Coronary artery (tissue), 2 donors: ENCODE data around the gene CBFA2T2.
A peak's percentile ranks its signal among the peaks of the same experiment; 100 is the strongest.
"Not testable (repeated sequence)": the region's sequence is repeated elsewhere in the genome, so short reads cannot be mapped to it uniquely, and the experiment has no call there.

Experiments used
- DNase-seq: peaks from one replicate; pipeline ENCODE4 v3.0.0-alpha.2; 2017; ENCODE audit warnings: low spot score
- H3K27ac ChIP-seq, 2 donors: fragments of 200-600 bp; sonication (generic); one replicate each; pipeline ENCODE4 v1.5.1; 2016 to 2019
- H3K4me3 ChIP-seq: fragments of 200-600 bp; sonication (generic); 2 replicates; pipeline ENCODE4 v1.5.1; 2016; ENCODE audit warnings: mild to moderate bottlenecking, moderate library complexity
- TF ChIP-seq, protein P1 (sequence below): fragments of 200-600 bp; sonication (generic); IDR thresholded peaks from one replicate; pipeline ENCODE4 v1.5.1; 2019; ENCODE audit warnings: antibody characterized with exemption

CBFA2T2 gene

DNA sequence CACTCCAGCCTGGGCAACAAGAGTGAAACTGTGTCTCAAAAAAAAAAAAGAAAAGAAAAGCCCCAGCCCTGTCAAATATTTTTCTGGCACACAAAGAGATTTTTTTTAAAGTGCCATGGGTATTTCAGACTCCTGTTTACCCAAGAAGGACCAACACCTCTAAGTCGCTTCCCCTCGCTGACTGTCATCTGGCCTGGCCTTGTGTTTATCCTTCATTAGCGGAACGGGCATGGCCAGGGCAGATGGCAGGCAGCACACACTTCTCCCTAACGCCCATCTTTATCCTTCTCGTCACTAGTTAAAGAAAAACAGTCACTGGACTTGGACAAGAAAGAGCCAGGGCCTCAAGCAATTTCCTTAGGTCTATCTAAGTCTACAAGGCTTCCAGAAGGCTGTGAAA is 7.3 kb upstream of the CBFA2T2 start:
- TF ChIP-seq, protein P1, sequence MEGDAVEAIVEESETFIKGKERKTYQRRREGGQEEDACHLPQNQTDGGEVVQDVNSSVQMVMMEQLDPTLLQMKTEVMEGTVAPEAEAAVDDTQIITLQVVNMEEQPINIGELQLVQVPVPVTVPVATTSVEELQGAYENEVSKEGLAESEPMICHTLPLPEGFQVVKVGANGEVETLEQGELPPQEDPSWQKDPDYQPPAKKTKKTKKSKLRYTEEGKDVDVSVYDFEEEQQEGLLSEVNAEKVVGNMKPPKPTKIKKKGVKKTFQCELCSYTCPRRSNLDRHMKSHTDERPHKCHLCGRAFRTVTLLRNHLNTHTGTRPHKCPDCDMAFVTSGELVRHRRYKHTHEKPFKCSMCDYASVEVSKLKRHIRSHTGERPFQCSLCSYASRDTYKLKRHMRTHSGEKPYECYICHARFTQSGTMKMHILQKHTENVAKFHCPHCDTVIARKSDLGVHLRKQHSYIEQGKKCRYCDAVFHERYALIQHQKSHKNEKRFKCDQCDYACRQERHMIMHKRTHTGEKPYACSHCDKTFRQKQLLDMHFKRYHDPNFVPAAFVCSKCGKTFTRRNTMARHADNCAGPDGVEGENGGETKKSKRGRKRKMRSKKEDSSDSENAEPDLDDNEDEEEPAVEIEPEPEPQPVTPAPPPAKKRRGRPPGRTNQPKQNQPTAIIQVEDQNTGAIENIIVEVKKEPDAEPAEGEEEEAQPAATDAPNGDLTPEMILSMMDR: no peak
- DNase-seq: no peak
- H3K27ac ChIP-seq: no peak overlapping the region
- no peak overlapping the region for H3K4me3 ChIP-seq

DNA sequence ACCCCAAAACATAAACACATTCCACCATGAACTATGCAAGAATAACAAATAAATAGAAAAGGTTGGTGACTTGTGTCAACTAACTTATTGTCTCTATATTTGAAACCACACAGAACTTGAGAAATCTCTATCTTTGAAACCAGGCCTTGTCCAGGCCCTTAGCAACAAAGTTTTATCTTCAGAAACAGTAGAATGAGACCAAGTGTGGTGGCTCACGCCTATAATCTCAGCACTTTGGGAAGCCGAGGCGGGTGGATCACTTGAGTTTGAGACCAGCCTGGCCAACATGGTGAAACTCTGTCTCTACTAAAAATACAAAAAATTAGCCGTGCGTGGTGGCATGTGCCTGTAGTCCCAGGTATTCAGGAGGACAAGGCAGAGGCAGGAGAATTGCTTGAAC is 6.7 kb upstream of the CBFA2T2 start:
- H3K27ac ChIP-seq, H3K4me3 ChIP-seq, DNase-seq: not testable (repeated sequence)

DNA sequence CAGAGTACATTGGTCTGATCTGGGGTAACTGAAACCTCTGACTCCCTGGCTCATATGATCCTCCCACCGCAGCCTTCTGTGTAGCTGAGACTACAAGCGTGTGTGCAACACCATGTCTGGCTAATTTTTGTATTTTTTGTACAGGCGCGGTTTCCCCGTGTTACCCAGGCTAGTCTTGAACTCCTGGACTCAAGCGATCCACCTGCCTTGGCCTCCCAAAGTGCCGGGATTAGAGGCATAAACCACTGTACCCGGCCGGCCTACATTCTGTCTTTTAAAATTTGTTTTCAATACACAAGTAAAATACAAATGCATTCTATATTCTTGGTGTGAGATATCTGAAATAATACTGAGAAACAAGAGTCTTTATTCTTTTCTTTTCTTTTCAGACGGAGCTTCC is 1.7 kb upstream of the CBFA2T2 start:
- no peak overlapping the region for H3K27ac ChIP-seq
- TF ChIP-seq, protein P1: no peak
- DNase-seq: no peak
- H3K4me3 ChIP-seq: no peak overlapping the region

DNA sequence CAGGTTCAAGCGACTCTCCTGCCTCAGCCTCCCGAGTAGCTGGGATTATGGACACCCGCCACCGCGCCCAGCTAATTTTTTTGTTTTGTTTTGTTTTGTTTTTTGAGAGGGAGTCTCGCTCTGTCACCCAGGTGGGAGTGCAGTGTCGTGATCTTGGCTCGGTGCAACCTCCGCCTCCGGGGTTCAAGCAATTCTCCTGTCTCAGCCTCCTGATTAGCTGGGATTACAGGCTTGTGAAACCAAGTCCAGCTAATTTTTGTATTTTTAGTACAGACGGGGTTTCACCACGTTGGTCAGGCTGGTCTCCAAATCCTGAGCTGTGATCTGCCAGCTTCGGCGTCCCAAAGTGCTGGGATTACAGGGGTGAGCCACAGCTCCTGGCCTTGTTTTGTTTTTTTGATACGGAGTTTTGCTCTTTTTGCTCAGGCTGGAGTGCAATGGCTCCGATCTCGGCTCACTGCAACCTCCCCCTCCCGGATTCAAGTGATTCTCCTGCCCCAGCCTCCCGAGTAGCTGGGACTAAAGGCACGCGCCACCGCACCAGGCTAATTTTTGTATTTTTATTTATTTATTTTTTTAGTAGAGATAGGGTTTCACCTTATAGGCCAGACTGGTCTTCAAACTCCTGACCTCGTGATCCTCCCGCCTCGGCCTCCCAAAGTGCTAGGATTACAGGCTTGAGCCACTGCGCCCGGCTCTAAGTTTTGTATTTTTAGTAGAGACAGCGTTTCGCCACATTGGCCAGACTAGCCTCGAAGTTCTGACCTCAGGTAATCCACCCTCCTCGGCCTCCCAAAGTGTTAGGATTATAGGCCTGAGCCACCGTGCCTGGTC is 1.0 kb upstream of the CBFA2T2 start:
- DNase-seq: not testable (repeated sequence)
- Histone ChIP-seq H3K27ac (peak overlapping the region; percentile 93 to 99), H3K4me3 (peak overlapping the region; percentile 92)

DNA sequence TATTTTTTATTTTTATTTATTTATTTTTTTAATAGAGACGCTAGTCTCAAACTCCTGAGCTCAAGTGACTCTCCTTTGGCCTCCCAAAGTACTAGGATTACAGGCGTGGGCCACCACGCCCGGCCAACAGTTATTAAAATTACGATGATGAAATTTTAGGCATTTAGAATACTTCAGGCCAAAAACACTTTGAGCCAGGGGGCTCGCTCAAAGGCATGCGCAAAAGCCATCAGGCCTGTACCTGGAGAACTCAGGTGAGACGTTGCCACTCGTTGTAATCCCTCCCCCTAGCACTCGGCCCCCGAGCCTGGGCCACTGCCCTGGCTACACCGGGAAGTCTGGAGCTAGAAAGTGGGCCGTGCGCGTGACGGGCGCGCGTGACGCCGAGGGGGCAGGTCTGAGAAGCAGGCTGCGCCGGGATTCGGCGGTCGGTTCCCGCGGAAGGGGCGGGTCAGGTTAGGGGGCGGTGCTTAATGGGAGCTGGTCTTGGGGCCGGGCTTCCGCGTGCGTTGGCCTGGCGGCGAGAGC is 337 bp upstream of the CBFA2T2 start:
- peak; percentile 99 for DNase-seq
- peak overlapping the region; percentile 92 for H3K4me3 ChIP-seq
- peak overlapping the region; percentile 93 to 99 for H3K27ac ChIP-seq
- TF ChIP-seq, protein P1: no peak

DNA sequence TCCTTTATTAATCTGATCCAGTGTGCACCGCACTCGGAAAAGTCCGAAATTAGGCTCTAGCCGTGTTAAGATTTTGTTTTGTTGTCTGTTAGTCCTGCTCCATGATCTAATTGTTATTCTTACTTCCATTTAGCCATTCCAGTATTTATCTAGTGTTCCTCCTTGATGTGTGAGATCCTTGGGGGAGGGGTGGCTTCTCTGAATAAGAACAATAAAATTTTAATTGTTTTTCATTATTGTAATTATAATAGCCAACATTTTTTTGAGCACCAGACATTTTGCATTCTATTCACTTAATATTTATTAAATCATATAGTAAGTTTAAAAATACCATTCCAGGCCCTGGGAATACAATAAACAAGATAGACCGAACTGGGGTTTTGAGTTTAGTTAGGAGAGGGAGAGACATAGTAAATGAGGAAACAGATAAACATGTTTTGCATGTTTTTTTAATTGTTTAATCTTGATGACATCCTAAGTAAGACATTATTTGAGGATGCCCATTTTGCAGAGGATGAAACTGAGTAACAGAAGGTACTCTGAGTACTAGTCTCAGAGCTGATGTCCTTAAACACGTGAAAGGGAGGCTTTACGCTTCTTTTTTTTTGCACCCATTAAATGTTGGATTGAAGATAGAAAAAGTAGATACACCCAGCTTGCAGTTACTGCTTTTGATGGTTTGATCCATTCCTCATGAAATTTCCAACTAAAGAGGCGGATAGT is 1.2 kb downstream of the CBFA2T2 start:
- TF ChIP-seq, protein P1: no peak
- H3K4me3 ChIP-seq: peak overlapping the region; percentile 92
- no peak for DNase-seq
- peak overlapping the region; percentile 94 to 99 for H3K27ac ChIP-seq

DNA sequence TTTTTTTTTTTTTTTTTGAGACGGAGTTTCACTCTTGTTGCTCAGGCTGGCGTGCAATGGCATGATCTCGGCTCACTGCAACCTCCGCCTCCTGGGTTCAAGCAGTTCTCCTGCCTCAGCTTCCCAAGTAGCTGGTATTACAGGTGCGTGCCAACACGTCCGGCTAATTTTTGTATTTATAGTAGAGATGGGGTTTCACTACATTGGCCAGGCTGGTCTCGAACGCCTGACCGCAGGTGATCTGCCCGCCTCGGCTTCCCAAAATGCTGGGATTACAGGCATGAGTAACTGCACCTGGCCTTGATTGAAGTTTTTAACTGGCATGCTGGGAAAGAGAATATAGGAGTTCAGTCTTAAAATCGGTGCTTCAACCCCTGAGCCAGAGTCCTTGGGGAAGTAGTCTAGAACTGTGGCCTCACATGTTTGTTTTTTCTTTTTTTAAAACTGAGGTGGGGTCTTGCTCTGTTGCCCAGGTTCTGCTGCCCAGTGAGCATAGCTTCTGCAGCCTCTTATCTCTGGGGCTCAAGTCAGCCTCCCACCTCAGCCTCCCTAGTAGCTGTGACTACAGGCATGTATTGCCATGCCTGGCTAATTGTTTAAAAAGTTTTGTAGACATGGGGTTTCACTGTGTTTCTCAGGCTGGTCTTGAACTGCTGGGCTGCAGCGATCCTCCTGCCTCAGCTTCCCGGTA is 3.3 kb downstream of the CBFA2T2 start:
- TF ChIP-seq, protein P1: no peak

DNA sequence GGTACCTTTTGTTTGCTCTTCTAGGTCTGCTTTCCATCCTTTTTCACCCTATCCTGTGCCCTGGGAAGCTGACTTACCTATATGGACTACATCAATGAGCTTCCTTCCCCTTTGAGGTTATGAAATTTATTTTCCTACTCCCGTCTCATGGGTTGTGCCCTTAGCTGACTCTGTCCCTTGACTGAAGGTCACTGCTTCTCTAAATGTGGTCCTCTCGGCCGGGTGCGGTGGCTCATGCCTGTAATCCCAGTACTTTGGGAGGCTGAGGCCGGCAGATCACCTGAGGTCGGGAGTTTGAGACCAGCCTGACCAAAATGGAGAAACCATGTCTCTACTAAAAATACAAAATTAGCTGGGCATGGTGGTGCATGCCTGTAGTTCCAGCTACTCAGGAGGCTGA is 6.9 kb downstream of the CBFA2T2 start:
- DNase-seq, H3K27ac ChIP-seq, H3K4me3 ChIP-seq: not testable (repeated sequence)

More for the DNA sequence above, 3.3 kb downstream of the CBFA2T2 start:
- DNase-seq: no peak
- Histone ChIP-seq H3K27ac (no peak overlapping the region), H3K4me3 (no peak overlapping the region)
